ENCODE measurements around the gene IFITM10. TPM values are rescaled to one million over a fixed set of nuclear protein-coding genes. Genes with fewer than 3 reads are reported as not detected.

Gene IFITM10
- total and polyA plus RNA-seq, 2 donors (not counting 1 experiment from before 2014, with no cell fraction given) = 0.09 to 1.7 TPM

DNA sequence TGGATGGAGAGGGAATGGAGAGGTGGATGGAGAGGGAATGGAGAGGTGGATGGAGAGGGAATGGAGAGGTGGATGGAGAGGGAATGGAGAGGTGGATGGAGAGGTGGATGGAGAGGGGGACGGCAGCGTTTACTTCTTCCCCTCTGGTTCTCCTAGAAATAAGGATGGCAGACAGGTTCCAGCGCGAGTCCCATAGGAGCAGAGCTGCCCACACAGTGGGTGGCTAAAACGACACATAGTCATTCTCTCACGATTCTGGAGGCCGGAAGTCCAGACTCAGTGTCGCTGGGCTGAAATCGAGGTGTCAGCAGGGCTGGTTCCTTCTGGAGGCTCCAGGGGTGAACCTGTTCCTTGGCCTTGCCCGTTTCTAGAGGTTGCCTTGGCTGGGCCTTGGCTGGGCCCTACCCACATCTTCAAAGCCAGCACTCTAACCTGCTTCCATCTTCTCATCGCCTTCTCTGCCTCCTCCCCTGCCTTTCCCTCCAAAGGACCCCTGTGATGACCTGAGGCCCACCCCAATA is 26.0 kb upstream of the IFITM10 start:
- CTCF ChIA-PET = no interaction called here

GRCh38 chr11:1774886-1775285 is 24.5 kb upstream of the IFITM10 start:
- H3K4me2 ChIP-seq (replicated peaks; ENCODE audit: low read depth, low read length, poor library complexity, severe bottlenecking) = no peak overlapping the region
- H4K20me1 ChIP-seq (ENCODE audit: control insufficient read depth, insufficient read depth, low read length, poor library complexity, severe bottlenecking) = no peaks in the 10 kb centered on the region
- no peak overlapping the region for H3K27ac ChIP-seq (ENCODE audit: low read length in 2 of 2)
- no peak overlapping the region for H3K9ac ChIP-seq (ENCODE audit: low read length)
- no peak overlapping the region for H2AFZ ChIP-seq (ENCODE audit: insufficient read depth, low read depth, low read length, poor library complexity, severe bottlenecking)
- no peaks in the 10 kb centered on the region for H3K9me3 ChIP-seq (ENCODE audit: control extremely low read depth in 1 of 3, control insufficient read depth in 2 of 3, insufficient read depth in 1 of 3, low read length in 2 of 3)
- H3K27me3 ChIP-seq (replicated peaks in 1 of 4; ENCODE audit: control extremely low read depth in 1 of 4, control insufficient read depth in 3 of 4, insufficient read depth in 4 of 4, low read length in 3 of 4) = peaks cover 0 to 6% (median 1%) of the 10 kb centered on the region in 4 experiments
- no peak overlapping the region for H3K4me3 Mint-ChIP-seq
- DNase-seq (no peak), ATAC-seq (ENCODE audit: low read depth) (no peak)
- H3K4me1 Mint-ChIP-seq = peaks cover 7% of the 10 kb centered on the region
- no peak overlapping the region for H3K27ac Mint-ChIP-seq
- no peak overlapping the region for H3K4me3 ChIP-seq (ENCODE audit: control extremely low read depth in 1 of 5, extremely low read depth in 1 of 5, insufficient read depth in 1 of 5, low read depth in 2 of 5, low read length in 4 of 5)
- ChIA-PET POLR2A (no interaction called here), CTCF (no interaction called here)
- intact Hi-C loops (cut with micrococcal nuclease) = no loop called here
- peaks cover 4 to 5% of the 10 kb centered on the region in 2 donors for H3K4me1 ChIP-seq (ENCODE audit: control insufficient read depth in 2 of 2, insufficient read depth in 2 of 2, low read length in 2 of 2)
- TF ChIP-seq CTCF (IDR thresholded peaks at IDR 0.05) (no peak), EZH2 (IDR thresholded peaks at IDR 0.05; ENCODE audit: borderline replicate concordance, insufficient read depth, low read depth, low read length, poor library complexity, severe bottlenecking) (no peak)
- H3K36me3 ChIP-seq (replicated peaks in 1 of 2; ENCODE audit: control extremely low read depth in 1 of 2, control insufficient read depth in 1 of 2, extremely low read depth in 1 of 2, insufficient read depth in 2 of 2, low read length in 1 of 2) = no peaks in the 10 kb centered on the region
- H3K27me3 Mint-ChIP-seq = peaks cover 31% of the 10 kb centered on the region
- 82% methylated on average over 12 of the region's 12 CpGs for WGBS (ENCODE audit: insufficient coverage)
- H3K9me3 Mint-ChIP-seq (ENCODE audit: insufficient read depth) = no peaks in the 10 kb centered on the region
- no peaks in the 10 kb centered on the region for H3K79me2 ChIP-seq (ENCODE audit: control insufficient read depth, insufficient read depth, low read length)

More for the DNA sequence above, 26.0 kb upstream of the IFITM10 start:
- ATAC-seq (ENCODE audit: low read depth) (no peak), DNase-seq (no peak)
- no peaks in the 10 kb centered on the region for H3K36me3 ChIP-seq (replicated peaks in 1 of 2; ENCODE audit: control extremely low read depth in 1 of 2, control insufficient read depth in 1 of 2, extremely low read depth in 1 of 2, insufficient read depth in 2 of 2, low read length in 1 of 2)
- Mint-ChIP-seq H3K9me3 (ENCODE audit: insufficient read depth) (no peaks in the 10 kb centered on the region), H3K27me3 (peaks cover 22% of the 10 kb centered on the region), H3K27ac (no peak overlapping the region), H3K4me3 (no peak overlapping the region), H3K4me1 (peaks cover 19% of the 10 kb centered on the region)
- WGBS (ENCODE audit: insufficient coverage) = 90% methylated on average over 9 of the region's 11 CpGs
- no peak overlapping the region for H2AFZ ChIP-seq (ENCODE audit: insufficient read depth, low read depth, low read length, poor library complexity, severe bottlenecking)
- peaks cover 4 to 12% of the 10 kb centered on the region in 2 donors for H3K4me1 ChIP-seq (ENCODE audit: control insufficient read depth in 2 of 2, insufficient read depth in 2 of 2, low read length in 2 of 2)
- H4K20me1 ChIP-seq (ENCODE audit: control insufficient read depth, insufficient read depth, low read length, poor library complexity, severe bottlenecking) = no peaks in the 10 kb centered on the region
- H3K9ac ChIP-seq (ENCODE audit: low read length) = no peak overlapping the region
- H3K27me3 ChIP-seq (replicated peaks in 1 of 4; ENCODE audit: control extremely low read depth in 1 of 4, control insufficient read depth in 3 of 4, insufficient read depth in 4 of 4, low read length in 3 of 4) = peaks cover 0 to 6% (median 1%) of the 10 kb centered on the region in 4 experiments
- intact Hi-C loops (cut with micrococcal nuclease) = no loop called here
- no peaks in the 10 kb centered on the region for H3K9me3 ChIP-seq (ENCODE audit: control extremely low read depth in 1 of 3, control insufficient read depth in 2 of 3, insufficient read depth in 1 of 3, low read length in 2 of 3)
- H3K4me3 ChIP-seq (ENCODE audit: control extremely low read depth in 1 of 5, extremely low read depth in 1 of 5, insufficient read depth in 1 of 5, low read depth in 2 of 5, low read length in 4 of 5) = no peak overlapping the region
- H3K79me2 ChIP-seq (ENCODE audit: control insufficient read depth, insufficient read depth, low read length) = no peaks in the 10 kb centered on the region
- TF ChIP-seq EZH2 (IDR thresholded peaks at IDR 0.05; ENCODE audit: borderline replicate concordance, insufficient read depth, low read depth, low read length, poor library complexity, severe bottlenecking) (no peak), CTCF (IDR thresholded peaks at IDR 0.05) (no peak)
- H3K4me2 ChIP-seq (replicated peaks; ENCODE audit: low read depth, low read length, poor library complexity, severe bottlenecking) = no peak overlapping the region
- POLR2A ChIA-PET = no interaction called here
- no peak overlapping the region for H3K27ac ChIP-seq (ENCODE audit: low read length in 2 of 2)

All from B cell (primary cell).